ENCODE results near the gene ABCB1. TPM values are rescaled to one million over a fixed set of nuclear protein-coding genes. Genes with fewer than 3 reads are reported as not detected.

Gene ABCB1
- 100 to 1,000 TPM in 1 of 4 donors, 10 to 100 TPM in 2, 1 to 10 TPM in 1; 2.8 to 109 (median 61.1) TPM for total RNA-seq

- 1 to 5% methylated on average over 4 to 57 of the region's 61 CpGs for WGBS, 2 donors (ENCODE audit: low coverage in 1 of 2)
- no peak for TF ChIP-seq CTCF (IDR thresholded peaks at IDR 0.05)
- peak; percentile 59 to 80 (median 76) for TF ChIP-seq POLR2AphosphoS5 (IDR thresholded peaks at IDR 0.05)
- peak; percentile 69 for TF ChIP-seq POLR2A (IDR thresholded peaks at IDR 0.05)
- Histone ChIP-seq H3K27me3 (peaks cover 27% of the 10 kb centered on the region), H3K27ac (peak within 1 kb of the TSS; percentile 43 to 63 (median 53)), H3K9me3 (no peaks in the 10 kb centered on the region), H3K4me1 (peaks cover 0 to 33% (median 6%) of the 10 kb centered on the region in 4 donors), H3K36me3 (no peaks in the 10 kb centered on the region), H3K4me3 (peak within 1 kb of the TSS; percentile 21 to 63 (median 40))
- in situ Hi-C loops (cut with MboI; ENCODE audit: low pct_ligation_motif_present in 1 of 4, low pct_unique_long_range_greater_than_20kb in 1 of 4, low sequenced_read_pairs in 3 of 4) (no loop called here), intact Hi-C loops (cut with DNase I; ENCODE audit: low total_unique reads) (no loop called here)
- peak; percentile 75 for DNase-seq
These were observed at the start of gene ABCB1 for GRCh38 chr7:87600130-87601124. TSS of gene ABCB1 (minus strand) at chr7:87600884. CDS start at chr7:87600184, 700 bp downstream.

GRCh38 chr7:87648316-87648715 is 47.6 kb upstream of the ABCB1 start:
- H3K27ac ChIP-seq, result no peak overlapping the region
- TF ChIP-seq CTCF (IDR thresholded peaks at IDR 0.05) (no peak), POLR2A (IDR thresholded peaks at IDR 0.05) (no peak), EP300 (IDR thresholded peaks at IDR 0.05; ENCODE audit: low read depth) (no peak), POLR2AphosphoS5 (IDR thresholded peaks at IDR 0.05) (no peak)

GRCh38 chr7:87645446-87645845 is 44.8 kb upstream of the ABCB1 start:
- intact Hi-C loops (cut with DNase I; ENCODE audit: low total_unique reads) (no loop called here), in situ Hi-C loops (cut with MboI; ENCODE audit: low pct_ligation_motif_present in 1 of 4, low pct_unique_long_range_greater_than_20kb in 1 of 4, low sequenced_read_pairs in 3 of 4) (no loop called here)
- 87 to 100% methylated on average over 1 of the region's 1 CpG for WGBS, 2 donors (ENCODE audit: low coverage in 1 of 2)
- no peak for DNase-seq
- Histone ChIP-seq H3K4me1 (no peaks in the 10 kb centered on the region), H3K4me3 (no peak overlapping the region), H3K27ac (no peak overlapping the region), H3K9me3 (no peaks in the 10 kb centered on the region), H3K36me3 (no peaks in the 10 kb centered on the region), H3K27me3 (no peaks in the 10 kb centered on the region)
- no peak for TF ChIP-seq POLR2A (IDR thresholded peaks at IDR 0.05)

More at GRCh38 chr7:87648316-87648715, 47.6 kb upstream of the ABCB1 start:
- Histone ChIP-seq H3K27me3 (no peaks in the 10 kb centered on the region), H3K4me3 (no peak overlapping the region), H3K36me3 (no peaks in the 10 kb centered on the region), H3K4me1 (no peaks in the 10 kb centered on the region), H3K9me3 (no peaks in the 10 kb centered on the region)
- in situ Hi-C loops (cut with MboI; ENCODE audit: low pct_ligation_motif_present in 1 of 4, low pct_unique_long_range_greater_than_20kb in 1 of 4, low sequenced_read_pairs in 3 of 4) (no loop called here), intact Hi-C loops (cut with DNase I; ENCODE audit: low total_unique reads) (no loop called here)
- DNase-seq, result no peak
- 98 to 100% methylated on average over 1 of the region's 1 CpG for WGBS, 2 donors (ENCODE audit: low coverage in 1 of 2)

GRCh38 chr7:87635921-87636320 is 35.2 kb upstream of the ABCB1 start:
- no peaks in the 10 kb centered on the region for H3K36me3 ChIP-seq
- H3K4me1 ChIP-seq, result no peaks in the 10 kb centered on the region
- in situ Hi-C loops (cut with MboI; ENCODE audit: low pct_ligation_motif_present in 1 of 4, low pct_unique_long_range_greater_than_20kb in 1 of 4, low sequenced_read_pairs in 3 of 4) (no loop called here), intact Hi-C loops (cut with DNase I; ENCODE audit: low total_unique reads) (no loop called here)
- 78 to 90% methylated on average over 1 of the region's 1 CpG for WGBS, 2 donors (ENCODE audit: low coverage in 1 of 2)
- H3K9me3 ChIP-seq, result no peaks in the 10 kb centered on the region
- H3K4me3 ChIP-seq, result no peak overlapping the region
- no peak for TF ChIP-seq POLR2A (IDR thresholded peaks at IDR 0.05)
- no peak for TF ChIP-seq EP300 (IDR thresholded peaks at IDR 0.05; ENCODE audit: low read depth)
- TF ChIP-seq CTCF (IDR thresholded peaks at IDR 0.05), result no peak
- no peak for TF ChIP-seq POLR2AphosphoS5 (IDR thresholded peaks at IDR 0.05)
- DNase-seq, result no peak
- H3K27ac ChIP-seq, result no peak overlapping the region
- H3K27me3 ChIP-seq, result no peaks in the 10 kb centered on the region

Data from transverse colon (tissue), 4 donors.